Retinal pigment epithelial cell (primary cell): ENCODE results near the gene SLC22A31.

Experiments
- DNase-seq: peaks from one replicate; pipeline ENCODE4 v3.0.0-alpha.2; 2010; ENCODE audit warnings: low read depth
- H3K4me3 ChIP-seq: 2 replicates; pipeline ENCODE4 v1.5.1; 2011; ENCODE audit warnings: mild to moderate bottlenecking, low read length, control low read depth, moderate library complexity
- TF ChIP-seq, protein P1 (sequence below): conservative IDR thresholded peaks from 2 replicates; pipeline ENCODE4 v1.5.1; 2011; ENCODE audit warnings: low read depth, low read length, control low read depth, inconsistent platforms

The SLC22A31 gene

DNA sequence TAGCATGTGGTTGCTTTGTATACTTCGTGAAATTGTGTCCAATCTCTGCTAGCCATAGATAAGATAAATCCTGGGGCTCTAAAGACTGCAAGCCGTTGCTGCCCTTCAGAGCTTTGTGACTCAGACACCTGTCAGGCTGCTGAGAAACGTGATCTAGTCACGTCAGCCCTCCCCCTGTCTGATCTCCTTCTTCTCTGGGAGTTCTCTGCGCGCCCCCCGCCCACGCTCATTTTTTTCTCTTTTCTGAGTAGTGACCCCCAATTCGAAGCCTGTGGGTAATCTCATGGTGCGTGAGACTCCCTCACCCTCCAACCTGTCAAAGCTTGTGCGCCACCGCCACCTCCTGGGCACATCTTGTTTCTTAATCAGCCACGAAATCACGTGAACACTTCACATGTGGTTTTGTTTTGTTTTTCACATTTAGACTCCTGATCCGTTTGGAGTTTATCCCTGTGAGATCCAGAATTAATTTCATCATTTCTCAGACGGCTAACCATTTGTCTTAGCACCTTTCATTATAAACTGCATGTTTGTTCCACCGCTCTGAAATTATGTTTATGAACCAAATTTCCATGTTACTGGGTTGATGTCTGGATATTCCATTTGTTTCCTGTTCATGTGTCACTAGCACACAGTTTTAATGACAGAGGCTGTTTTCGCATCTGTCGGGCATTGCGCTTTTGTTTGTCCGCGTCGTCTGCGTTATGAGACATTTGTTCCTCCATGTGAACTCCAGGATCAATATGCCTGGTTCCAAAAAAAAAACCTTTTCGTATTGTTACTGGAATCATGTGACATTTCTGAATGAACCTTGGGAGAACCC is 16.2 kb upstream of the SLC22A31 start:
- H3K4me3 ChIP-seq, result peak overlapping the region; percentile 90
- TF ChIP-seq, protein P1, sequence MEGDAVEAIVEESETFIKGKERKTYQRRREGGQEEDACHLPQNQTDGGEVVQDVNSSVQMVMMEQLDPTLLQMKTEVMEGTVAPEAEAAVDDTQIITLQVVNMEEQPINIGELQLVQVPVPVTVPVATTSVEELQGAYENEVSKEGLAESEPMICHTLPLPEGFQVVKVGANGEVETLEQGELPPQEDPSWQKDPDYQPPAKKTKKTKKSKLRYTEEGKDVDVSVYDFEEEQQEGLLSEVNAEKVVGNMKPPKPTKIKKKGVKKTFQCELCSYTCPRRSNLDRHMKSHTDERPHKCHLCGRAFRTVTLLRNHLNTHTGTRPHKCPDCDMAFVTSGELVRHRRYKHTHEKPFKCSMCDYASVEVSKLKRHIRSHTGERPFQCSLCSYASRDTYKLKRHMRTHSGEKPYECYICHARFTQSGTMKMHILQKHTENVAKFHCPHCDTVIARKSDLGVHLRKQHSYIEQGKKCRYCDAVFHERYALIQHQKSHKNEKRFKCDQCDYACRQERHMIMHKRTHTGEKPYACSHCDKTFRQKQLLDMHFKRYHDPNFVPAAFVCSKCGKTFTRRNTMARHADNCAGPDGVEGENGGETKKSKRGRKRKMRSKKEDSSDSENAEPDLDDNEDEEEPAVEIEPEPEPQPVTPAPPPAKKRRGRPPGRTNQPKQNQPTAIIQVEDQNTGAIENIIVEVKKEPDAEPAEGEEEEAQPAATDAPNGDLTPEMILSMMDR, result peak; percentile 66
- DNase-seq, result peak; percentile 48

DNA sequence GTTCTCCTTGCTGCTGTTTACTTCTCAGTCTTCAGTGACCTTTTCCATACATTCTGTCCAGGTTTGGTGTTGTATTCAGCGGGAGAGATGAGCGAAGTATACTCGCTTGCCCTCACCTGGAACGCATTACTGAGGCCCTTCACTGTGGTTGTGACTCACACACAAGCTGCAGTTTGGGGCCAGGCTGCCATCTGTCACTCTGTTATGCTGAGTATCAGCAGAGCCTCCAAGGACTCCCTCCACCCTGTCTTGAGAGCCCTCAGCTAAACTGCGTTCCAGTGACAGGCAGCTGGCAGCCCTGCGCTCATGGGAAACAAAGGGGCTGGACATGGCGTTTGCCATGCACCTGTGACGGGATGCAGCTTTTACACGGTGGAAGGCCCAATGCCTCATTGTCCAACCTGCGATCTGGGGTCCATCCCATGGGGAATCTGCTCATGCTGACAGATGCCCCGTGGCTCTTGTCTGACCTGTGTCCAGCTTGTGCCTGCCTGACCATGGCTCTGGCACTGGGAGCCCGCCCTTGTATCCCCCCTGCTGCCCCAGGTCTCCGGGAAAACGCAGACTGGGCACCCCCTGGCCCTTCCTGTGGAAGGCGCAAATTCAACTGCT is 10.7 kb upstream of the SLC22A31 start:
- TF ChIP-seq, protein P1, result no peak
- DNase-seq, result no peak
- H3K4me3 ChIP-seq, result no peak overlapping the region

DNA sequence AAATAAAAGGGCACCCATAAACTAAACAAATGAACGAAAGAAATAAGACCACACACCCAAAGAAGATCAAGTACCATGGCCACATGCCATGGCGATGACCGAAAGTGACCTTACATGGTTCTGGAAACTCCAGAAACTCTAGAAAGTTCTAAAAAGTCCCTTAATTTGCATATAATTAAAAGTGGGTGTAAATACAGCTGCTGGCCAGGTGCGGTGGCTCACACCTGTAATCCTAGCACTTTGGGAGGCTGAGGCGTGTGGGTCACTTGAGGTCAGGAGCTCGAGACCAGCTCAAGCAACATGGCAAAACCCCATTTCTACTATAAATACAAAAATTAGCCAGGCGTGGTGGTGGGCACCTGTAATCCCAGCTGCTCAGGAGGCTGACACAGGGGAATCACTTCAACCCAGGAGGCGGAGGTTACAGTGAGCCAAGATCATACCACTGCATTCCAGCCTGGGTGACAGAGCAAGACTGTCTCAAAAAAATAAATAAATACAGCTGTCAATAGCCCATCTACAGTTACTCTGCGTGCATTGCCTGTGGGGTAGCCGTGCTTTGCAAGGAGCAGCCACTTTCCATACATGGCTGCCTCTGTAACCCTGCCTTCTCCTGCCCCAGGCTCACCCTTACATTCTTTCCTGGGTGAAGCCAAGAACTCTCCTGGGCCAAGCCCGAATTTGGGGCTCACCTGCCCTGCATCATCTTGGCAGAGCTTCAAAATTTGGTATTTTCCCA is 10.0 kb upstream of the SLC22A31 start:
- DNase-seq, result no peak
- TF ChIP-seq, protein P1, result no peak
- no peak overlapping the region for H3K4me3 ChIP-seq

DNA sequence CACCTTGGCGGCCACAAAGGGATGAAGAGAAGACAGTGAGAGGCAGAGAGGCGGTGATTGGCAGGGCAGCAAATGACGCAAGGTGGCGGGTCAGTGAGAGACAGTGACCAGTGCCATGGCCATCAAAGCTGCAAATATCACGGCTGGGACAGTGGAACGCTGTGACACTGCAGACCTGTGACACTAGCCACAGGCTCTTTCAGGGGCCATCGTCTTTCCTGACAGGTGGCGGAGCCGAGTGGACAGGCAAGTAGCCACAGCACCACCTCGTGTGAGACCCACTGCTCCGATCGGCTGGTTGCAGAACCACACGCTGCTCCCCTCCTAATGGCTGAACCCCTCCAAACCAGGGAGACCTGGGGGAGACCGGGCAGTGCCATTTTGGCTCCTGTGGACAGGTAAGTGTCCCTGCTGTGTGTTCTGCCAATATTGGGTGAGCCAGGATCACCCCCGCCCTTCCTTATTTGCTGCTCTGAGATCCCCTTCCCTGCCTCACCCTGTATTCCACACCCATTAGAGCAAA is 9.2 kb upstream of the SLC22A31 start:
- H3K4me3 ChIP-seq, result no peak overlapping the region
- no peak for DNase-seq
- TF ChIP-seq, protein P1, result no peak

DNA sequence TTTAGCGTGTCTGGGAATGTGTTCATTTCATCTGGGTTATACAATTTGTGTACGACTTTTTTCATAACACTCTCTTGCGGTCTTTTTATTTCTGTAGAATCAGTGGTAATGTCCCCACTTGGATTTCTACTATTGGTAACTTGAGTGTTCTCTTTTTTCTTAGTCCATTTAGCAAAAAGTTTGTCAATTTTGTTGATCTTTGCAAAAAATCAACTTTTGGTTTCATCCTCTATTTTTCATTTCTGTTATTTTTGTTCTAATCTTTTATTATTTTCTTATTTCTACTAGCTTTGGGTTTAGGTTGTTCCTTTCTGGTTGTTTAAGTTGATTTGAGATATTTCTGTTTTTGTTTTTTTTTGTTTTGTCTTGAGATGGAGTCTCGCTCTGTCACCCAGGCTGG is 7.7 kb upstream of the SLC22A31 start:
- no peak for DNase-seq
- TF ChIP-seq, protein P1, result no peak
- H3K4me3 ChIP-seq, result no peak overlapping the region

DNA sequence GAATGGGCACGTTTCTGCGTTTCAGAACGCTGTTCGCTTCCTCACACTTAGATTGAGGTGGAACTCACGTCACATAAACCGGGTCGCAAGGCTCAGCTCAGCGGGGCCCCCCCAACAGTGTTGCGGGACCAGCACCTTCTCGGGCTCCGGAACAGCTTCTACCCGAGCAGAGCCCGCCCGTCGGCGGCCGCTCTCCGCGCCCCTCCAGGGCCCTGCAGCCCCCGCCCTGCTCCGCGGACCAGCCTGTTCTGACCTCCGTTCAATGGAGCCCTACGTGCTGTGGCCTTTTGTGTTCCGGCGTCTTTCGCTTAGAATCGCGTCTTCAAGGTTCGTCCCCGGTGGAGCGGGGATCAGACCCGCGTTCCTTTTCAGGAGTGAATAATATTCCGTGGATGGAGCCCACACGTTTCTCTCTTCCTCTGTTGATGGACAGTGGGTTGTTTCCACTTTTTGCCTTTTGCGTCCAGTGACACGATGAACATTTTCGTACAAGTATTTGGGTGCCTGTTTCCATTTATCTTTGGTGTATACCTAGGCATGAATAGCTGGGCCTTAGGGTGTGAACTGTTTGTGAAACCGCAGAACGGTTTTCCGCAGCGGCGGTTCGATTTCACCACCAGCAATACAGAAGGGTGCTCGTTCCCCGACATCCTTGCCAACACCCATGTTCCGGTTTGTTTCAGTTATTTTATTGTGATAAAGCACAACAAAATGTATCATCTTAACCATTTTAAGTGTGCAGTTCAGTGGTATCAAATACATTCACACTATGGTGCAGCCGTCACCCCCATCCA is 2.3 kb upstream of the SLC22A31 start:
- no peak overlapping the region for H3K4me3 ChIP-seq
- no peak for DNase-seq
- TF ChIP-seq, protein P1, result no peak
